H1 (cell line): ENCODE data around the gene FAM50A. TPM values are rescaled to one million over a fixed set of nuclear protein-coding genes. Genes with fewer than 3 reads are reported as not detected.

ENCODE experiments used
- CTCF ChIA-PET: fragments of 300-600 bp; sonication (Branson Sonifier 250); formaldehyde crosslinking; loops from one replicate; lab custom pipeline; 2021; ENCODE audit not compliant: partially characterized antibody; lab: Charles Lee
- POLR2A ChIA-PET: fragments of 300-600 bp; sonication (Branson Sonifier 250); formaldehyde crosslinking; loops from one replicate; lab custom pipeline; 2021; ENCODE audit warnings: inconsistent platforms; ENCODE audit not compliant: partially characterized antibody; lab: Charles Lee
- DNase-seq, 2 experiments: peaks; one replicate each; pipeline versions ENCODE4 v3.0.0 to v3.0.0-alpha.2; 2010 to 2022; ENCODE audit warnings: low spot score in 2 of 2, low read depth in 1 of 2, mixed read lengths in 1 of 2
- FAIRE-seq: peaks from 2 replicates; lab custom pipeline; 2011; peaks lifted over from hg19 to GRCh38; lab: Jason Lieb, UNC
- H2AFZ ChIP-seq: 2 replicates; pipeline ENCODE4 v1.8.1; 2012; ENCODE audit warnings: low read length, inconsistent platforms
- H2AK5ac ChIP-seq: 2 replicates; pipeline ENCODE4 v1.6.1; 2013; ENCODE audit warnings: low read depth, low read length
- H2BK120ac ChIP-seq: replicated peaks from 2 replicates; pipeline ENCODE3; 2013; ENCODE audit warnings: low read depth, low read length, inconsistent platforms
- H2BK12ac ChIP-seq: 2 replicates; pipeline ENCODE4 v1.6.1; 2013; ENCODE audit warnings: low read depth, low read length
- H2BK15ac ChIP-seq: 2 replicates; pipeline ENCODE4 v1.6.1; 2013; ENCODE audit warnings: low read length
- H2BK20ac ChIP-seq: 2 replicates; pipeline ENCODE4 v1.6.1; 2013; ENCODE audit warnings: low read length
- H2BK5ac ChIP-seq: 2 replicates; pipeline ENCODE4 v1.6.1; 2013; ENCODE audit warnings: low read depth, low read length
- H3K14ac ChIP-seq: 2 replicates; pipeline ENCODE4 v1.6.1; 2013; ENCODE audit warnings: inconsistent platforms; ENCODE audit not compliant: insufficient read length
- H3K18ac ChIP-seq: 2 replicates; pipeline ENCODE4 v1.6.1; 2013; ENCODE audit warnings: low read length; ENCODE audit errors: extremely low read depth
- H3K23ac ChIP-seq: 2 replicates; pipeline ENCODE4 v1.6.1; 2013; ENCODE audit warnings: inconsistent platforms; ENCODE audit not compliant: insufficient read length
- H3K23me2 ChIP-seq: 2 replicates; pipeline ENCODE4 v1.6.1; 2013; ENCODE audit warnings: low read depth, low read length
- H3K27ac ChIP-seq: 2 replicates; pipeline ENCODE4 v1.6.1; 2011; ENCODE audit warnings: low read depth, low read length, inconsistent platforms
- H3K27me3 ChIP-seq, 4 experiments: replicated peaks in 1 of 4; 1 replicate in 1 of 4; 2 replicates in 3 of 4; pipeline versions ENCODE4 v1.6.1 to v1.8.1; 2011 to 2013; ENCODE audit warnings: low read length in 3 of 4, mild to moderate bottlenecking in 3 of 4, inconsistent platforms in 2 of 4, mixed read lengths in 2 of 4, moderate library complexity in 1 of 4; ENCODE audit not compliant: control insufficient read depth in 3 of 4, insufficient read depth in 3 of 4; ENCODE audit errors: extremely low read depth in 1 of 4
- H3K36me3 ChIP-seq, 4 experiments: 2 replicates each; pipeline versions ENCODE4 v1.6.1 to v1.8.1; 2011 to 2013; ENCODE audit warnings: mild to moderate bottlenecking in 4 of 4, low read length in 3 of 4, moderate library complexity in 2 of 4, control low read depth in 1 of 4, inconsistent platforms in 1 of 4; ENCODE audit not compliant: insufficient read depth in 4 of 4, control insufficient read depth in 2 of 4
- H3K4ac ChIP-seq: replicated peaks from 2 replicates; pipeline ENCODE3; 2013; ENCODE audit warnings: low read length, low read depth, mixed read lengths, inconsistent platforms; ENCODE audit not compliant: insufficient read length
- H3K4me1 ChIP-seq, 4 experiments: replicated peaks in 1 of 4; 1 replicate in 1 of 4; 2 replicates in 3 of 4; pipeline versions ENCODE4 v1.6.1 to v1.8.1; 2011 to 2013; ENCODE audit warnings: low read length in 3 of 4, inconsistent platforms in 2 of 4, mixed read lengths in 1 of 4; ENCODE audit not compliant: insufficient read depth in 4 of 4, control insufficient read depth in 3 of 4
- H3K4me2 ChIP-seq, 2 experiments: 2 replicates each; pipeline versions ENCODE4 v1.6.1 to v1.8.1; 2011 to 2013; ENCODE audit warnings: low read depth in 2 of 2, low read length in 2 of 2, control low read depth in 1 of 2, inconsistent platforms in 1 of 2, mild to moderate bottlenecking in 1 of 2; ENCODE audit not compliant: insufficient read depth in 1 of 2
- H3K4me3 ChIP-seq, 4 experiments: fragments of 200-600, 300-600 bp in 1 of 4; sonication (generic), shearing (Covaris generic), sonication (Bioruptor Twin) in 1 of 4; 2 replicates each; pipeline versions ENCODE4 v1.5.1 to v1.8.1; 2011 to 2016; ENCODE audit warnings: low read length in 4 of 4, low read depth in 3 of 4, control low read depth in 2 of 4, inconsistent platforms in 2 of 4, mild to moderate bottlenecking in 2 of 4, mixed read lengths in 1 of 4, moderate library complexity in 1 of 4; ENCODE audit not compliant: insufficient read depth in 2 of 4; ENCODE audit errors: extremely low read depth in 1 of 4
- H3K56ac ChIP-seq: replicated peaks from 2 replicates; pipeline ENCODE3; 2013; ENCODE audit warnings: low read depth, mild to moderate bottlenecking, mixed read lengths, low read length, inconsistent platforms; ENCODE audit not compliant: insufficient read length
- H3K79me1 ChIP-seq: 2 replicates; pipeline ENCODE4 v1.6.1; 2013; ENCODE audit warnings: low read depth, low read length, control low read depth
- H3K79me2 ChIP-seq, 2 experiments: 2 replicates each; pipeline versions ENCODE4 v1.6.1 to v1.8.1; 2012 to 2013; ENCODE audit warnings: low read length in 2 of 2, mild to moderate bottlenecking in 2 of 2, inconsistent platforms in 1 of 2; ENCODE audit not compliant: insufficient read depth in 2 of 2, control insufficient read depth in 1 of 2
- H3K9ac ChIP-seq, 4 experiments: replicated peaks in 1 of 4; 1 replicate in 1 of 4; 2 replicates in 3 of 4; pipeline versions ENCODE4 v1.6.1 to v1.8.1; 2011 to 2013; ENCODE audit warnings: low read depth in 3 of 4, low read length in 3 of 4, control low read depth in 2 of 4, mild to moderate bottlenecking in 2 of 4, moderate library complexity in 2 of 4, inconsistent platforms in 1 of 4; ENCODE audit errors: extremely low read depth in 1 of 4
- H3K9me3 ChIP-seq, 2 experiments: 2 replicates each; pipeline versions ENCODE4 v1.6.1 to v1.8.1; 2012 to 2013; ENCODE audit warnings: mild to moderate bottlenecking in 2 of 2, moderate library complexity in 2 of 2, control low read depth in 1 of 2, inconsistent platforms in 1 of 2, low read depth in 1 of 2, low read length in 1 of 2, mixed read lengths in 1 of 2; ENCODE audit not compliant: insufficient read depth in 2 of 2
- H4K20me1 ChIP-seq, 2 experiments: replicated peaks in 1 of 2; 2 replicates each; pipeline versions ENCODE3 to v1.8.1; 2011 to 2013; ENCODE audit warnings: inconsistent platforms in 2 of 2, low read length in 2 of 2, mild to moderate bottlenecking in 1 of 2; ENCODE audit not compliant: insufficient read depth in 2 of 2, control insufficient read depth in 1 of 2
- H4K5ac ChIP-seq: 2 replicates; pipeline ENCODE4 v1.6.1; 2013; ENCODE audit warnings: low read length, low read depth, mixed read lengths, inconsistent platforms; ENCODE audit not compliant: insufficient read length
- H4K8ac ChIP-seq: 2 replicates; pipeline ENCODE4 v1.8.0; 2013; ENCODE audit warnings: mild to moderate bottlenecking, moderate library complexity, low read length, inconsistent platforms; ENCODE audit not compliant: insufficient read depth; ENCODE audit errors: extremely low read depth
- H4K91ac ChIP-seq: replicated peaks from 2 replicates; pipeline ENCODE3; 2013; ENCODE audit warnings: low read length, mixed read lengths, inconsistent platforms; ENCODE audit not compliant: insufficient read length
- ASH2L ChIP-seq: fragments of 200-600, 300-600 bp; sonication (generic); IDR thresholded peaks from one replicate; pipeline ENCODE4 v1.7.1; 2017; ENCODE audit warnings: low read length
- CBX8 ChIP-seq: fragments of 300-800, 300-1000 bp; sonication (generic); IDR thresholded peaks from 2 replicates; pipeline ENCODE4 v1.7.1; 2016; ENCODE audit warnings: low read depth, low read length, borderline replicate concordance
- EZH2 ChIP-seq: fragments of 200-600 bp; sonication (generic); IDR thresholded peaks from 2 replicates; pipeline ENCODE4 v1.7.1; 2012; ENCODE audit warnings: low read depth, mild to moderate bottlenecking, moderate library complexity, low read length, inconsistent platforms; ENCODE audit not compliant: severe bottlenecking
- GABPA ChIP-seq: IDR thresholded peaks from 2 replicates; pipeline ENCODE4 v1.6.1; 2011; ENCODE audit warnings: mild to moderate bottlenecking, low read length, moderate library complexity, borderline replicate concordance; ENCODE audit not compliant: insufficient read depth
- JUN ChIP-seq: IDR thresholded peaks from 2 replicates; pipeline ENCODE4 v1.6.1; 2011; ENCODE audit warnings: low read depth, mild to moderate bottlenecking, improper control_type of control experiment, low read length
- JUND ChIP-seq: IDR thresholded peaks from 2 replicates; pipeline ENCODE4 v1.6.1; 2011; ENCODE audit warnings: mild to moderate bottlenecking, improper control_type of control experiment, low read length
- PHF8 ChIP-seq: fragments of 200-600 bp; sonication (generic); conservative IDR thresholded peaks from 2 replicates; pipeline ENCODE4 v1.7.1; 2012; ENCODE audit warnings: low read depth, mild to moderate bottlenecking, inconsistent platforms, low read length, moderate library complexity
- POLR2A ChIP-seq, 2 experiments: IDR thresholded peaks; 1 replicate in 1 of 2; 2 replicates in 1 of 2; pipeline ENCODE4 v1.6.1; 2011; ENCODE audit warnings: low read depth in 2 of 2, low read length in 2 of 2, mild to moderate bottlenecking in 2 of 2; ENCODE audit errors: control extremely low read depth in 1 of 2
- POLR2AphosphoS5 ChIP-seq: IDR thresholded peaks from 2 replicates; pipeline ENCODE4 v1.6.1; 2011; ENCODE audit warnings: low read depth, low read length
- RFX5 ChIP-seq: IDR thresholded peaks from 2 replicates; pipeline ENCODE4 v1.6.1; 2011; ENCODE audit warnings: low read depth, low read length, improper control_type of control experiment, borderline replicate concordance
- RXRA ChIP-seq: IDR thresholded peaks from 2 replicates; pipeline ENCODE4 v1.6.1; 2011; ENCODE audit warnings: low read depth, mild to moderate bottlenecking, low read length, moderate library complexity; ENCODE audit not compliant: insufficient read depth
- SP4 ChIP-seq: IDR thresholded peaks from 2 replicates; pipeline ENCODE4 v1.6.1; 2012; ENCODE audit warnings: low read length, inconsistent platforms
- TAF7 ChIP-seq: optimal IDR thresholded peaks from 2 replicates; pipeline ENCODE3; 2011; ENCODE audit warnings: low read depth, mild to moderate bottlenecking, inconsistent platforms, low read length, moderate library complexity, borderline replicate concordance
- TEAD4 ChIP-seq: IDR thresholded peaks from 2 replicates; pipeline ENCODE4 v1.6.1; 2012; ENCODE audit warnings: low read depth, low read length, inconsistent platforms, mixed read lengths
- WGBS, 2 experiments: shearing (Covaris generic) in 1 of 2; methylation state at CpG; one replicate each; pipeline versions ENCODE4 v1.1.6 to v1.1.7; 2013 to 2015; ENCODE audit warnings: low lambda C conversion rate in 2 of 2, mixed read lengths in 2 of 2, inconsistent platforms in 1 of 2, low coverage in 1 of 2, missing lambda C conversion rate in 1 of 2; ENCODE audit not compliant: insufficient replicate concordance in 2 of 2, insufficient coverage in 1 of 2, insufficient read length in 1 of 2; ENCODE audit errors: extremely low coverage in 1 of 2, missing lambda C conversion rate in 1 of 2; 5-methylcytosine and 5-hydroxymethylcytosine counted together
- polyA plus RNA-seq, 7 experiments: library from polyadenylated mRNA; depleted of rRNA in 3 of 7; stranded (reverse) in 5 of 7; unstranded in 2 of 7; fragments of >200 nt in 5 of 7; fragments of 200-250 nt in 2 of 7; gene quantifications; 1 replicate in 5 of 7; 2 replicates in 1 of 7; 4 replicates in 1 of 7; pipeline versions ENCODE4 v1.2.1 to v1.2.3, GENCODE V29; 2011 to 2013; ENCODE audit warnings: missing spikeins in 2 of 7, mixed read lengths in 2 of 7
- total RNA-seq: library from RNA; stranded (reverse); fragmentation: NEBNext Ultra II Directional; extraction: Animal tissue kit (Norgen Biotek cat#: 25700); gene quantifications from 2 replicates; pipeline ENCODE4 v1.2.1, GENCODE V29; 2021

Gene FAM50A
- total and polyA plus RNA-seq, 2 of the 8 experiments (the other 6 are each of a cell fraction or from before 2014, with no cell fraction given) = 30.7 to 48.7 TPM

GRCh38 chrX:154483325-154483724 is 39.4 kb downstream of the FAM50A start:
- no peak overlapping the region for H3K56ac ChIP-seq
- H2BK20ac ChIP-seq = no peak overlapping the region
- no peak overlapping the region for H3K27ac ChIP-seq
- no peak overlapping the region for H2AFZ ChIP-seq
- no peak overlapping the region for H4K8ac ChIP-seq
- ChIA-PET POLR2A (no interaction called here), CTCF (interaction anchor here (1.0 to 2.1 kb wide), 4 partner anchors 24 to 100 kb away, joined by 3 to 8 read pairs (median 4); no protein-coding TSS in a partner anchor)
- no peaks in the 10 kb centered on the region for H3K27me3 ChIP-seq
- no peak overlapping the region for H3K18ac ChIP-seq
- no peaks in the 10 kb centered on the region for H3K9me3 ChIP-seq
- H2BK12ac ChIP-seq = no peak overlapping the region
- no peak overlapping the region for H4K5ac ChIP-seq
- no peak overlapping the region for H3K14ac ChIP-seq
- H3K4ac ChIP-seq = no peak overlapping the region
- H2BK5ac ChIP-seq = no peak overlapping the region
- H3K4me3 ChIP-seq = no peak overlapping the region
- no peak overlapping the region for H2BK120ac ChIP-seq
- H3K9ac ChIP-seq = no peak overlapping the region
- no peaks in the 10 kb centered on the region for H3K79me1 ChIP-seq
- peaks cover 0 to 4% (median 2%) of the 10 kb centered on the region in 4 experiments; a peak in 4 of 7 replicates for H3K4me1 ChIP-seq
- H2AK5ac ChIP-seq = no peak overlapping the region
- 89% methylated on average over 5 of the region's 7 CpGs; no CpG with 5 or more reads in 1 of the 2 experiments for WGBS, 2 experiments
- no peak overlapping the region for H4K91ac ChIP-seq
- no peaks in the 10 kb centered on the region for H3K79me2 ChIP-seq
- H2BK15ac ChIP-seq = no peak overlapping the region
- H3K4me2 ChIP-seq = no peak overlapping the region
- H3K23me2 ChIP-seq = peaks cover under 1% of the 10 kb centered on the region; the same call in 1 of the 2 replicates
- H3K36me3 ChIP-seq = peaks cover 0 to 13% (median 0%) of the 10 kb centered on the region in 4 experiments; a peak in 2 of 8 replicates
- no peak for FAIRE-seq
- H4K20me1 ChIP-seq = peaks cover 0 to 2% of the 10 kb centered on the region in 2 experiments
- H3K23ac ChIP-seq = no peak overlapping the region
- DNase-seq = no peak
- TF ChIP-seq TAF7 (no peak), RXRA (no peak), POLR2AphosphoS5 (no peak), ASH2L (no peak), GABPA (no peak), JUN (no peak), TEAD4 (no peak), RFX5 (no peak), EZH2 (no peak), POLR2A (IDR thresholded peaks at IDR 0.05; ENCODE audit: control extremely low read depth in 1 of 2, low read depth in 2 of 2, low read length in 2 of 2) (no peak), PHF8 (no peak), JUND (no peak), CBX8 (no peak), SP4 (no peak)
